IPS DF 4.7 (cell line): ENCODE data around the gene PSORS1C2.

ENCODE experiments used
- DNase-seq: peaks from one replicate; pipeline ENCODE4 v3.0.0-alpha.2; 2013; ENCODE audit warnings: low spot score; ENCODE audit errors: extremely low read depth

The PSORS1C2 gene

GRCh38 chr6:31140643-31141042 is 1.8 kb upstream of the PSORS1C2 start:
- DNase-seq = no peak

DNA sequence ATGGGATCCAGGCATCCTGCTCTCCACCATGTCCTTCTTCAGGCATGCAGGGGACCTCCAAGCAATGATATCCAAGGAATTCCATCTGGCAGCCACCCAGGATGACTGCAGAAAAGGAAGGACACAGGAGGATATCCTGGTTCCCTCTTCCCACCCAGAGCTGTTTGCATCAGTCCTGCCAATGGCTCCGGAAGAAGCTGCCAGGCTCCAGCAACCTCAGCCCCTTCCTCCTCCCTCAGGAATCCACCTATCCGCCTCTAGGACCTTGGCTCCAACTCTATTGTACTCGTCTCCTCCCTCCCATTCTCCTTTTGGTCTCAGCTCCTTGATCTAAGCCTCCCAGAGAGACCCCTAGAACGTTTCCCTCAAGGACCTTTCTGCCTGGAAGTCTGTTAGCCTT is 733 bp upstream of the PSORS1C2 start:
- no peak for DNase-seq

DNA sequence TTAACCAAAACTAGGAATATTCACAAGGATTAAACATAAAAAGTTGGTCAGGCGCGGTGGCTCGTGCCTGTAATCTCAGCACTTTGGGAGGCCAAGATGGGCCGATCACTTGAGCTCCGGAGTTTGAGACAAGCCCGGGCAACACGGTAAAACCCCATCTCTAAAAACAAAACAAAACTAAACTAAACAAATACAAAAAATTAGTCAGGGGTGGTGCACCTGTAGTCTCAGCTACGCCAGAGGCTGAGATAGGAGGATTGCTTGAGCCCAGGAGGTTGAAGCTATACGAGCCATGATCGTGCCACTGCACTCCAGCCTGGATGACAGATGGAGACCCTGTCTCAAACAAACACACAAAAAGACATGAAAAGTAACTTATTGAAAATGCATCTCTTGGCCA is 3.2 kb downstream of the PSORS1C2 start:
- DNase-seq = no peak

DNA sequence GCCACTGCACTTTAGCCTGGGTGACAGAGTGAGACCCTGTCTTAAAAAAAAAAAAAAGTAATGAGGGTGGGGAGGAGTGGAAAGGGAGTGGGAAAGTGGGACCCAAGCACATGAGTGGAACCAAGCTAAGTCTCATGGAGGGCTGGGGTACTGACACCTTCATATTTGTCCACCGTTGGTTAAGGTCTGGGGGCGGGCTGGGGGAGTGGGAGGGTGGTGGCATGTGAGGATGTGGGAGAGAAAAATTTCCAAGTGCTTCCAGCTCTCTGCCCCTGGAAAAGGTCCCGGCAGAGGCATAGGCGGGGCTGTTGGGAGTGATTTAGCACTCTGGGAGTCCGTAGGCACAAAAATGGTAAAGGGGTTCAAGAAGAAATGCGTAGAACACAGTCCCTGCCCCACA is 6.1 kb downstream of the PSORS1C2 start:
- no peak for DNase-seq

DNA sequence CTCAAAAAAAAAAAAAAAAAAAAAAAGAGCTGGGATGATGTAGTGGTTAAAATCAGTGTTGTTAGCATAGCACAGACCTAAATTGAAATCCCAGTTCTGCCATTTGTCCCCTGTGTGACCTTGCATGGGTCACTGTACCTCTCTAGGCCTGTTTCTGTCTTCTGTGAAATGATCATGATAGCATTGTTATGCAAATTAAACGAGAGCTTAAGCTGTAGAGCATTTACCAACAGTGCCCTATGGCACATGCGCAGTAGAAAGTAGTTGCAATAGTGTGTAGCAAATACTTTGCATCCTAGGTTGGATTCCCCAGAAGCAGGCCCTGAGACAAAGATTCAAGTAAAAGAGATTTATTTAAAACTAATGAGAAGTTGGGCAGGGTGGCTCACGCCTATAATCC is 7.3 kb downstream of the PSORS1C2 start:
- no peak for DNase-seq

DNA sequence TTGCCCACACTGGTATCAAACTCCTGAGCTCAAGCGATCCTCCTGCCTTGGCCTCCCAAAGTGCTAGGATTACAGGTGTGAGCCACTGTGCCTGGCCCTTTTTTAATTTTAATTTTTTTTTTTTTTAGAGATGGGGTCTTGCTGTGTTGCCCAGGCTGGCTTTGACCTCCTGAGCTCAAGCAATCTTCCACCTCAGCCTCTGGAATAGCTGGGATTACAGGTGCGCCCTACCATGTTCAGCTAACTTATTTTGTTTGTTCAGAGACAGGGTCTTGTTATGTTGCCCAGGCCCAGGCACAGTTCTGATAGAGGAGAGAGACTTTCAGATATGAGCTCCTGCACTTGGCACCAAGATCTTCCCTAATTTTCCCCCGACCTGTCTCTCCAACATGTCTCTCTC is 8.1 kb downstream of the PSORS1C2 start:
- DNase-seq = no peak

DNA sequence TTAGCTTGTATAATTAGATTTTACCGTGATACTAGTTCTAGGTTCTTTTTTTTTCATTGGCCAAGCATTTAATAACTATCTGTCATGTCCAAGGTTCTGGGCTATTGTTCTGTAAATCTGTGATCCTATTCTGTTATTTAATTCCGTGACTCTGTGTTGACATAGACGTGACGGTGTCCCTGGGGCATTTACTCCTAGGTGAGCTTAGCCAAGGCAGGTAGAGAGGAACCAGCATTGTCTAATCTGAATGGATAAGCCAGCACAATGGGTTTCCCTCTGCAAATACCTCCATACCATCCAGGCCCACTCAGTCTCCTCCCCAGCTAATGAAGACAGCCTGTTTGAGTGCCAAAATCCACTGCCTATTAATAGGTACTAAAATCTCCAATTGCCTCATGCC is 9.7 kb downstream of the PSORS1C2 start:
- DNase-seq = no peak

GRCh38 chr6:31128093-31128676 is 10.7 kb downstream of the PSORS1C2 start:
- no peak for DNase-seq

- no peak for DNase-seq
Measured at GRCh38 chr6:31126396-31127175, 12.3 kb downstream of the PSORS1C2 start.

GRCh38 chr6:31125586-31126363 is 13.1 kb downstream of the PSORS1C2 start:
- no peak for DNase-seq

- no peak for DNase-seq
Measured at GRCh38 chr6:31125162-31125561, 13.7 kb downstream of the PSORS1C2 start.

GRCh38 chr6:31122791-31123706 is 15.8 kb downstream of the PSORS1C2 start:
- no peak for DNase-seq

GRCh38 chr6:31121131-31121790 is 17.6 kb downstream of the PSORS1C2 start:
- no peak for DNase-seq

DNA sequence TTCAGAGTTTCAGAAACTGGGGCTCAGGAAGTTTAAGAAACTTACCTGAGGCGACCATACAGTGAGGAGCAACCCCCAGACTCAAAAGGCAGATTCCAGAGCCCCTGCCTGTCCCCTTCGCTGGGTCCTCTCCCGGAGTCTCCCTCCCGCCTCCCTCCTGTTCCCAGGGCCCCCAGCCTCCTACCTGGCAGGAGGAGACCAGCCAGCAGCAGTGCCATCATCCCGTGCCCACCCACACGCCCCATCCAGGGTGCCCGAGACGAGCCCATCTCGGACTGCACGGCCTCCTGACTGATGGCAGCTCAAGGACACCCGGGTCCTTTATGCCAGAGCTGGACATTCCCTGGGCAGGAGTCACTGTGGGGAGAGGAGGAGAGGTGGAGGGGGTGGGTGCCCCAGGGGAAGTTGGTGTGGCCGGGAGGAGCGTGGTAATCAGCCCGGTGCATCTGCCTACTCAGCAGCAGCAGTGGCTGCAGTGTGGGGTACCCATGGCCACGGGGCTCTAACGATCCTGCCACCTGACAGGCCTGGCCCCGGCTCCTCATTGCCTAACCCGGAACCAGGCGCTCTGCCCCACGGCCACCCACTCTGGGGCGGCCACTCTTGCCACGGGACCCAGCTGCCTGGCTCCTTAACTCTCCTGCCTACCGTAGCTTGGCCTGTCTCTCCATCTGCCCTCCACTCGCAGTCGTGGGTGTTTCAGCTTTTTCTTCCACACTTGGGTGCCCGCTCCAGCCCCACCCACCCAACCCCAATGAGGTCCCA is 18.5 kb downstream of the PSORS1C2 start, which contains the start of gene CDSN:
Gene CDSN (minus strand): TSS at position 296 of the 765 bp plus-strand sequence. CDS start 27 bp downstream, at position 269.
- no peak for DNase-seq

- no peak for DNase-seq
Measured at GRCh38 chr6:31118178-31118577, 20.7 kb downstream of the PSORS1C2 start.

DNA sequence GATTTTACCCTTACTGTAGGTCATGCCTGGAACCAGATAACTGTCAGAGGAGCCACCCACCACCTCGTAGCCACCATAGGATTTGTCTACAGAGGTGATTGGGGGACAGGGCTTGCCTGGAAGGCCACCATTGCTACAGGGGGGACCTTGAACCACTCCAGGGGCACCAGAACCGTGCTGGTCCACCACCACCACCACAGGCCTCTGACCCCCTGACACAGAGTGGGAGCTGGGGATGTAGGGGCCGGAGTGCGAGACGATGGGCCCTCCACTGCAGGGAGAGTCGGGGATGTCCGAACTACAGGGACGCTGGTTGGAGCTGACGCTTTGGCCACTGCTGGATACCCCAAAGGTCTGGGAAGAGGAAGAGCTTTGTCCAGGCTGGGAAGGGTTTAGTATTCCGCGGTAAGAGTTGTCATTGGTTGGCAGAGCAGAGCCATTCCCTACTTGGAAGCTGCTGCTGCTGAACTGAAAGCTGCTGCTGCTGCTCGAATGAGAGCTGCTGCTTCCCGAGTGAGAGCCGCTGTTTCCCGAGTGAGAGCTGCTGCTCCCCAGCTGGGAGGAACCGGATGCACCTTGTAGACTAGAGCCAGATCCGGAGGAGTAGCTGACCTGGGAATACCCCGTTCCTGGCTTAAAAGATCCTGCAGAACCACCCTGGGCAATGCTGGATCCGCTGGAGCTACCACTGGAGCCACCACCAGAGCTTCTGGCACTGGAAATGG is 22.0 kb downstream of the PSORS1C2 start:
- no peak for DNase-seq

DNA sequence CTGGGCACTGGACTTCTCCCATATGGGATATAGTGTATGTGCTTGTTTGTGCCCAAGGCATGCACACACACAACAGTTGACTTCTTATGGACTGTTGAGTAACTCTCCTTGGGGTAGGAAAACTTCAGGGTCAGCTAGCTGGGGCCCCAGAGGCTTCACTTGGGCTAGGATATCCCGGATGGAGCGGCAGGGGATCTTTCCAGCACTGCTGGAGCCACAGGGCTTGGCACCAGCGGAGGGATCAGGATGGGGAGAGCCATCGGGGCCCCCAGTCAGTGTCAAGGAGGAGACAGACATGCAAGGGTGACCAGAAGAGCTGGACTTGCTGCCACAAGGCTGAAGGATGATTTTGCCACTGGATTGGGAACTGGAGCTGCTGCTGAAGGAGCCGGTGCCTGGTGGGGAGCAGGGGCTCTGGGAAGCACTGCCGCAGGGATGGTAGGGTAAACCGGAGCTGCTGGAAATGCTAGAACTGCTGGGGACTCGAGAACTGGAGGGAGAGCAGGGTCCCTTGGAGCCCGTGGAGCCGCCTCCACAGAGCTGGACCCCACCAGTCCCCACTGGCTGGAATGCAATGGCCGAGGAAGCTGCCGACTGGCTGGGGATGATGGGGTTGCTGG is 22.8 kb downstream of the PSORS1C2 start:
- DNase-seq = no peak

DNA sequence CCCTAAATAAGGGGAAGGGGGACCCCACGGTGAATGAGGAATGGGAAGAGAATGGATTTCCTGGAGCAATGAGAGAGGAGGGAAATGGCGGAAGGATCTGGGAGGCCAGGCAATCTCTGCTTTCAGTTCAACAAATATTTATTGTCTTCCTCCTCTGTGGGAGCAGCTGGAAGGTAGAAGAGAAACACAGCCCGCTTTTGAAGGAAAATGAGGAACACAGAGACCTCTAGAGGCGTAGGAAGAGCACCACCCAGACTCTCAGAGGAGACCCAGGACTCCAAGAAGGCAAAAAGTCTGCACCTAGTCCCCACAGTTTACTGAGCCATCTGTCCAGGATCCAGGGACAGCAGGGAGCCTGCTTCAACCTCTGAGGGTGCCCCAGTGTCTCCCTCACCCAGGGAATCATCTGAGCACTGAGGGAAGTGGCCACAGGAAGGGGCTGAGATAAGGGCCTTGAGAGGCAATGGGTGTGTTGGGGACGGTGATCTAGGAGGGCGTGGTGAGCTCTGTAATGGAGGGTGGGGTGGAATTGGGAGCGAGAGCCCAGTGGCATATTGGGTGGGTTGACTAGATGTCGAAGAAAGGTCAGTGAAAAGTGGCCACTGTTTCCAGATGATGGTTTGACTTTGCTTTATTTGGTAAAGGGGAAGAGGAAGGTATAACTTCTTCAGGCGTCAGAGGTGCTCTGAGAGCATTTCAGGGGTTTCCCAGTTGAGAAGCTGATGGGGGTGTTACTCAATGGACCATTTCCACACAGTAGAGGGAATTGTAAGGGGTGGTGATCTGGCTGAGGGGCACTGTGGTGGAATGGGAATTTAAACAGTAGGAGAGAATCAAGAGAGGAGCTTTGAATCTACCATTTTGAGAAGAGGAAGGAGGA is 23.7 kb downstream of the PSORS1C2 start:
- DNase-seq = no peak
